ENCODE results near the gene MCEMP1.
"Not testable (repeated sequence)": the region's sequence is repeated elsewhere in the genome, so short reads cannot be mapped to it uniquely, and the experiment has no call there.

The MCEMP1 gene

GRCh38 chr19:7640803-7641202, 36.1 kb upstream of the MCEMP1 start:
- no peak for TF ChIP-seq CTCF (conservative IDR thresholded peaks at IDR 0.05)
- H3K27ac ChIP-seq = no peak overlapping the region

- no peak for TF ChIP-seq CTCF (conservative IDR thresholded peaks at IDR 0.05)
- no peak overlapping the region for H3K27ac ChIP-seq
Observed at GRCh38 chr19:7641290-7642276, 35.3 kb upstream of the MCEMP1 start.

- no peak overlapping the region for H3K27ac ChIP-seq
- no peak for TF ChIP-seq CTCF (conservative IDR thresholded peaks at IDR 0.05)
Observed at GRCh38 chr19:7642295-7643030, 34.4 kb upstream of the MCEMP1 start.

- no peak for TF ChIP-seq CTCF (conservative IDR thresholded peaks at IDR 0.05)
- no peak overlapping the region for H3K27ac ChIP-seq
Observed at GRCh38 chr19:7643031-7643415, 33.9 kb upstream of the MCEMP1 start.

- not testable (repeated sequence) for H3K27ac ChIP-seq
Observed at GRCh38 chr19:7643629-7644549, 33.0 kb upstream of the MCEMP1 start.

GRCh38 chr19:7644550-7644877, 32.4 kb upstream of the MCEMP1 start:
- TF ChIP-seq CTCF (conservative IDR thresholded peaks at IDR 0.05) = no peak
- H3K27ac ChIP-seq = no peak overlapping the region

- TF ChIP-seq CTCF (conservative IDR thresholded peaks at IDR 0.05) = no peak
- H3K27ac ChIP-seq = no peak overlapping the region
Observed at GRCh38 chr19:7645163-7645562, 31.7 kb upstream of the MCEMP1 start.

Data from VCaP (cell line).